ENCODE data around the gene DRAXIN.
A peak's percentile ranks its signal among the peaks of the same experiment; 100 is the strongest.

The DRAXIN gene

DNA sequence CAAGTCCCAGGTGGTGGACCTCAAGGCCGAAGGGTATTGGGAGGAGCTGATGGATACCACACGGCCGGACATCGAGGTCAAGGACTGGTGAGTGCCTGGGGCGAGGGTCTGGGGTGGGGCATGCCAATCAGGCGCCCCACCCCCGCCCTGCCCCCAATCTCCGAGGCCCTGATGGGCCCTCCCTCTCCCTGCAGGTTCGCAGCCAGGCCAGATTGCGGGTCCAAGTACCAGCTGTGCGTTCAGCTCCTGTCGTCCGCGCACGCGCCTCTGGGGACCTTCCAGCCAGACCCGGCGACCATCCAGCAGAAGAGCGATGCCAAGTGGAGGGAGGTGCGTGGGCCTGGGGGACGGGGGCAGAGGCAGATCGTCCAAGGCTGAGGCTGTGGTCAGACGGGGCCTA is 33.0 kb upstream of the DRAXIN start:
- DNase-seq, result no peak

DNA sequence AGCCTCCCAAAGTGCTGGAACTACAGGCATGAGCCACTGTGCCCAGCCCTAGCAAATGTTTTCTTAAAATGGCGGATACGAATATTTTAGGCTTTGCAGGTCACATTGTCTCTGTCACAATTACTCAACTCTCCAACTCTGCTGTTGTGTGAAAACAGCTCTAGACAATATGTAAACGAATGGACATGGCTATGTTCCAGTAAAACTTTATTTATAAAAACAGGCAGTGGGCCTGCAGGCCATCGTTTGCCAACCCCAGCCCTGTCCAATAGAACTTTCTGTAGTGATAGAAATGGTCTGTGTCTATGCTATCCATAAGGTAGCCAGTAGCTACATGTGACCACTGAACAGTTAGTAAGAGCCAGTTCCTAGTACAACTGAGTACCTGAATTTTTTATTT is 31.8 kb upstream of the DRAXIN start:
- no peak for DNase-seq

- no peak for DNase-seq
Observed at GRCh38 chr1:11661103-11661502, 30.4 kb upstream of the DRAXIN start.

DNA sequence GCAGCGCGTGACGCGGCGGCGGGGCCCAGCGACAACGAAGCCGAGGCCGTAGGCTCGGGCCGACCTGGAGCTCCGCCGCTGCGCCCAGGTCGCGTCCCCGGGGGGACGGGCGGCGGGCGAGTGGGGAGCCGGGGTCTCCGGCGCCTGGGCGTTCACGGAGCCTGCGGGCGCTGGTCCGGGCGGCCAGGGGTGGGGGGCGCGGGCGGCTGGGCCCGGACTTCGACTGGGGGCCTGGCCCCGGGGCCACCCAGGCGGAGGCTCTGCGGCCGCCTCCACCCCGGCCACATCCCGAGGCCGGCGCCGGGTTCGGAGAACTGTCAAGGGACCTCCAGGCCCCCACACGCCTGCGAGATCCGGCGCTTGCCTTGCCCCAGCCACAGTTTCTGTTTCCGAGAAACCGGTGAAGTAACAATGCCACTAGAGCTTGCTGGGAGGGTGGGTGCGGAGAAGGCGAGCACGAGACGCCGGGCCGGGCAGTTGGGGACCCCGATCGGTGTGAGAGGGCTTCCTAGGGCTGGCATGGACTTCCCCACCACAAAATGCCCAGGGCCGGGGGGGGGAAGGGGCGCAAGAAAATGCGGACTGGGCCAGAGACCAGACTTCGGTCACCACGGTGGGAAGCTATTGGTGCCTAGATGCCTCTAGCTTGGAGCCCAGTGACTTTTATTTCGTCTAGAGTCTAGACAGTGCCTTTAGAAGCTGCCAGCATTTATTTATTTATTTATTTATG is 27.0 kb upstream of the DRAXIN start:
- DNase-seq, result peak; percentile 50

GRCh38 chr1:11668516-11668915 is 23.0 kb upstream of the DRAXIN start:
- DNase-seq, result no peak

- no peak for DNase-seq
Observed at GRCh38 chr1:11670747-11671146, 20.8 kb upstream of the DRAXIN start.

DNA sequence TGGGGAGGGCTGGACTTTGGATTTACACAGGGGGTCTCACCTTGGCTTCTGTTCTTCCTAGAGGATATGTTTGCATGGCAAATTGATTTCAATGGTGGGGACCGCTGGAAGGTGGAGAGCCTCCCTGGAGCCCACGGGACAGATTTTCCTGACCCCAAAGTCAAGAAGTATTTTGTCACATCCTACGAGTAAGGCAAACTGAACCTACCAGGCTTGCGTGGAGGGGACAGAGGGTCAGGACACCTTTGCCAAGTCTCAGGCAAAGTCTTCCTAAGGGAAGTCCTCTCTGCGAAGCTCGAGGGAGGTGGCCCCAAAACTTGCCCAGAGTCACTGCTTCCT is 20.3 kb upstream of the DRAXIN start:
- no peak for DNase-seq

- no peak for DNase-seq
Observed at GRCh38 chr1:11671544-11672286, 19.8 kb upstream of the DRAXIN start.

GRCh38 chr1:11673089-11673769 is 18.3 kb upstream of the DRAXIN start:
- DNase-seq, result no peak

DNA sequence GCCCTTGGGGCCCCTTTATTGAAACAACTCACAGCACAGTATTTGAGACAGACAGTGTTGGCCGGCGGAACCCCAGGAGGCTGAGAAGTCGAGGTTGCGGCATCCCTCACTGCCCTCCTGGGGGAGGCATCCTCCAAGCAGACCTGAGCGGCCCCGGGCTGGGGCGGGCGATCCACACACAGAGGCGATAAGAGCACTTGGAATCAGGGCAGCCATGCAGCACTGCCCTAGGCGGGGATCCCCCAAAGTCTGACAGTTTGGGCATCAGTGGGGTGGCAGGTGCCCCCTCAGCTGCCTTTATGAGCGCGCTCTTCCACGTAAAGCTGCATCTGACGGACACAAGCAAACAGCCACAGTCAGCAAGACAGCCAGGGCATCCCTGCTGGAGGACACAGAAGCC is 17.0 kb upstream of the DRAXIN start:
- no peak for DNase-seq

DNA sequence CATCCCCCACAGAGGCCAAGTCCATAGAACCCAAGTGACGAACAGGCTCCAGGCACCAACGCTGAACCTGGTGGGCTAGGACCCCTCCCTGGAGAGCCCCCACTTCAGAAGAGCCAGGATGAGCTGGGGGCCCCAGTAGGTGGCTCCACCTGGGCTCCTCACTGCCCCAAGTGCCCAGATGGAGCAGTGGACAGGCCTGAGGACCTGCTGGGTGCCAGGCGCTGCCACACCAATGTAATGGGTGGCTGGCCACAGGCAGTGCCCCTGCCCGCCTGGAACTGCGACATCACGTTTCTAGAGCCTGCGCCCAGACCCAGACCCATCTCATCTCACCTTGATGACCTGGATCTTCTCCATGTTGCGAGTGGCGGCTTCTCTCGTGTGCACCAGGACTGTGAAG is 16.2 kb upstream of the DRAXIN start:
- no peak for DNase-seq

- no peak for DNase-seq
Observed at GRCh38 chr1:11676386-11677103, 15.0 kb upstream of the DRAXIN start.

DNA sequence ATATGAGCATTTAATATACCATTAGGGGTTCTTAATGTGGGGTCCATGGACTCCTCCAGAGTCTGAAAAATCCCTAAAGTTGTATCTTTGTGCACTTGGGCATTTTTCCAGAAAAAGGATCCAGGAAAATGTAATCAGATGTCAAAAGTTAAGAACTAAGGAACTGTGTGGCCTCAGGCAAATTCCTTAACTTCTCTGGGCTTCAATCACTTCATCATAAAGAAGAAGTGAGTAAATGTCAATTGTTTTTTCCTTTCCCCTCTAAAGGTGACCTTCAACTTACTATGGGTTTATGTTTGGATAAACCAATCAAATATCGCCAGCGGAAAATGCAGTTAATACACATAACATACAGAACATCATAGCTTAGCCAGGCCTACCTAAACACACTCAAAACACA is 13.1 kb upstream of the DRAXIN start:
- no peak for DNase-seq

DNA sequence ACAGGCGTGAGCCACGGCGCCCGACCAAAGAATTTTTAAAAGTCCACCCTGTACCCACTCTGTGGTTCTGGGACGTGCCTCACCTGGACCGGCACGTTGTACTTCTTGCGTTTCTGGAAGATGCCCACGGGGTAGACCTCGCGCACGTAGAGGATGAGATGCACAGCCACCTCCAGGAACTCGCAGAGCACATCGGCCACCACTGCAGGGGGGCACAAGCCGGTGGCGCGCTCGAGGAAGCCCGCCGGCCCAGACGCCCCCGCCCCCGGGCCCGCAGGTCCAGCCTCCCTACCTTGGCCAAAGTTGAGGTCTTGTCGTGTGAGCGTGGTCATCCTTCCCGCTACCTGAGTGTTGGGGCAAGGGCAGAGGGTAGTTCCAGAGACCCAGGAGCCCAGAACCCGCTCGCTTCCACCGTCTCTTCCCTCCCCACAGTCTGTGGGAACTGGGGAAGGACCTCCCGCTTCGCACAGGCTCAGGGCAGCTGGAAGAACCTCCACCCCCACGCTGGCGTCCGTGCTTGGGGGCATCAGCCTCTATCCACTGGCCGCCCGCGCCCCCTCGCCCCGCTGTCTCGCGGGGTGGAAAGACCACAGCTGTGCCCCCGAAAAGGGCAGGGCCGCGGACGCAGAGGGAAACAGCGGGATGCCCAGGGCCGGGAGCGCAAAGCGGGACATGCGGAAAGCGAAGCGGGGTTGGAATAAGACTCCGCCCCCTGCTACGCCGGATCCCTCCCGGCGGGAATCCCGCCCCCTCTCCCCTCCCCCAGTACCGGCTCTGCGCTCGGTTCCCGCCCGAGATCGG is 11.0 kb upstream of the DRAXIN start:
- DNase-seq, result no peak

DNA sequence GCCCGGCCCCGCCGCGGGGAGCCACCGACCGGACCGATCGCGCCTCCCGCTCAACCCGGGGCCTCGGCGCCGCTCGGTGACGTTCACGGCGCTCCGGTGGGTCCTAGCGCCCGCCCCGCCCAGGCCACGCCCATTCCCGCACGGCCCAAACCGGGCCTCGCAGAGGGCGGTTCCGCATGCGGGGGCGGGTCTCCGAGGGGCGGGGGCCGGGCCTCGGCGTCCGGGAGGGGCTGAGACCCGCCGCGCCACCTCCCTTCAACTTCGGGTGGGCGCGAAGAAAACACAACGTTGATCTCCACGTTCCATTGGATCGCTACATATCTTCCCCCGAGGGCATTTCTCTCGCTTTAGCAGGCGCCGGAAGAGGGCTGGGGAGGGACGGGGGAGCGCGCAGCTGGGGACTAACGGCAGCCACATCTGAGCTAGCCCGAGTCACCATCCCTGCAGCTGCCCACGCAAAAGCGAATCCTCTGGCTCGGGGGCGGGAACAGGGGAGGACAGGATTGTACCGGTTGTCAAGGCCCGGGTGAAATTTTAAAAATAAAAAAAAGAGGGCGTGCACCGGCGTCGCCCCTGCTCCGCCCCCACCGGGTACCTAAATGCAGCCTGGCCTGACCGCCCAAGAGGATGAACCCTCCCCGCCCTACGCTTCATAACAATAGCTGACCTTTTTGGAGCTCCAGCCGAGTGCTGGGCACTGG is 10.3 kb upstream of the DRAXIN start, which contains the start of gene MAD2L2:
Gene MAD2L2 (minus strand): TSS at position 78 of the 701 bp plus-strand sequence. CDS start 547 bp downstream, outside the sequence.
- DNase-seq, result peak; percentile 85

- no peak for DNase-seq
Observed at GRCh38 chr1:11682287-11682771, 9.2 kb upstream of the DRAXIN start.

GRCh38 chr1:11682799-11683198 is 8.7 kb upstream of the DRAXIN start:
- DNase-seq, result no peak

GRCh38 chr1:11684070-11684469 is 7.4 kb upstream of the DRAXIN start:
- no peak for DNase-seq

GRCh38 chr1:11685210-11685752 is 6.2 kb upstream of the DRAXIN start:
- DNase-seq, result no peak

DNA sequence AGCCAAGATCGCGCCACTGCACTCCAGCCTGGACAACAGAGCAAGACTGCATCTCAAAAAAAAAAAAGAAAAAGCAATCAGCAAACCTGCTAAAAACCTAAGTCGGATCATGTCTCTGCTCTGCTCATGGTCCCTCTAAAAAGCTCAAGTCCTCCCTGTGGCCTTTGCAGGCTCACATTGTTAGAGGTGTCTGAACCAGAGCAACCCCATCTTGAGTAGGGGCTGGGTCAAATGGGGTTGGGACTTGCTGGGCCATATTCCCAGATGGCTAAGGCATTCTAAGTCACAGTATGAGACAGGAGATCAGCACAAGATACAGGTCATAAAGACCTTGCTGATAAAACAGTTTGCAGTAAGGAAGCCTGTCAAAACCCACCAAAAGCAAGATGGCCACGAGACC is 3.0 kb upstream of the DRAXIN start:
- DNase-seq, result no peak
